GM11168 (cell line): ENCODE results near the gene MVB12B.

Experiments used
- in situ Hi-C: fragments of 300-500 bp; cut with MboI; formaldehyde crosslinking; loops from one replicate; pipeline ENCODE4 v1.12.0; 2022; ENCODE audit warnings: low sequenced_read_pairs; ENCODE audit not compliant: unreplicated experiment

MVB12B gene

GRCh38 chr9:126519660-126520420 lies 193.2 kb downstream of the MVB12B start:
- in situ Hi-C loops, result no loop called here

DNA sequence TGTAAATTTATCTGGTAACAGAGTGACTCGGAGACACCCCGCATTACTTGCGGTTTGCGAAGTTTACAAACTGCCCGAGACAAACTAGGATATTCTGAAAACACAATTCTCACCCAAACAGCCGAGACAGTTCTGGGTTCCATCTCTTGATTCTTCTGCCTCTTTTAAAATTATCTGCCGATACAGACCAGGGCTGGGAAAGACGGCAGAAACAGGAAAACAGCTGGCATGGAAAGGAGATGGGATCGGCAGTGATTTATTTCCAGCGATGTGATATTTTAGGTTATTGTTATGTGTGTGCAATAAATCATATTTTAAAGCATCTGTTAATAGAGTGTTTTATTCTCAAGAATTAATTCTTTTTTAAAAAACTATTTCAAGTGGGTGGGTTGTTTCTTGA lies 193.8 kb downstream of the MVB12B start:
- in situ Hi-C loops, result no loop called here

DNA sequence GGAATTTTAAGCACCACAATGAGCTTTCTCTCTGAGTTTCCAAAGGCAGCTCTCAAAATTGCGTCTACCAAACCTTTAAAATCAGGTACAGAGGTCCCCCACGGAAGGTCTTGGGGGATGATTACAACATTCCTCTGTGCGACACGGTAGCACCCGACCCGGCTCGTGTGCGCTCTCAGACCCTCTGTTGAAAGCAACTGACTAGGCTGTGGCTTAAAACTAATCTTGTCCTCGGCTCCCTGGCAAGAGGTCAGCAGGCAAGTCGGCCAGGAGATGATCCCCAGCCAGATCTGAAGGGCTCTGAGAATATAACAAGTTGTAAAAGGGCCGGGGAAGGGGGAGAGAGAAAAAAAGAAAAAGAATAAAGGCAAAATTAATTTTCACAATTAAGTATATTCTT lies 194.5 kb downstream of the MVB12B start:
- in situ Hi-C loops, result no loop called here

- in situ Hi-C loops, result no loop called here
Measured at GRCh38 chr9:126521551-126521950, 194.9 kb downstream of the MVB12B start.

DNA sequence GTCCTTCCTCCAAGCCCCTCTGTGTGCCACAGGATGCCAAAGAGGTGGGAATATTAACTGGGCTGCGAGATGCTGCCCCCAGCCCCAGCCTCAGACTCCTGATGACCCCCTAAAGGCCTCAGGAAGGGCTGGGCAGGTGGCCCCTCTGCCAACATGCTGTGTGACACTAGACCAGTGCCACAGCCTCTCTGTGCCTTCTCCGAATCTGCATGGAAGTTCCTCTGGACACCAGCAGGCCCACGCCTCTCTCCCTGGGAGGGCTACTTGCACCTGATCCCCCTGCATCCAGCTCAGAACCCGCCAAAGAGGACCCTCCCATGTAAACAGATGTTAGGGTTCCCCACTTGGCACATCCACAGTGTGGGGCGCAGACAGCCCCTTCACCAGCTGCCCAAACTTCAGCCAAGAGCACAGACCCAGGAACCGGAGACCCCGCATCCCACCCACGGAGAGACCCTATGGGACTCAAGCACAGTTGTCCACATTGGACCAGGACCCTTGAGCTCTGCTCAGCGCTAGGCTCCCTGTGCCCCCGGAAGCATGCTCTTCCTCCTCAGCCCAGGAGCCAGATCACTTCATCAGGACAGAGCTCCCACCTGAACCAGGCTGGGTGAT lies 195.5 kb downstream of the MVB12B start:
- in situ Hi-C loops, result no loop called here

DNA sequence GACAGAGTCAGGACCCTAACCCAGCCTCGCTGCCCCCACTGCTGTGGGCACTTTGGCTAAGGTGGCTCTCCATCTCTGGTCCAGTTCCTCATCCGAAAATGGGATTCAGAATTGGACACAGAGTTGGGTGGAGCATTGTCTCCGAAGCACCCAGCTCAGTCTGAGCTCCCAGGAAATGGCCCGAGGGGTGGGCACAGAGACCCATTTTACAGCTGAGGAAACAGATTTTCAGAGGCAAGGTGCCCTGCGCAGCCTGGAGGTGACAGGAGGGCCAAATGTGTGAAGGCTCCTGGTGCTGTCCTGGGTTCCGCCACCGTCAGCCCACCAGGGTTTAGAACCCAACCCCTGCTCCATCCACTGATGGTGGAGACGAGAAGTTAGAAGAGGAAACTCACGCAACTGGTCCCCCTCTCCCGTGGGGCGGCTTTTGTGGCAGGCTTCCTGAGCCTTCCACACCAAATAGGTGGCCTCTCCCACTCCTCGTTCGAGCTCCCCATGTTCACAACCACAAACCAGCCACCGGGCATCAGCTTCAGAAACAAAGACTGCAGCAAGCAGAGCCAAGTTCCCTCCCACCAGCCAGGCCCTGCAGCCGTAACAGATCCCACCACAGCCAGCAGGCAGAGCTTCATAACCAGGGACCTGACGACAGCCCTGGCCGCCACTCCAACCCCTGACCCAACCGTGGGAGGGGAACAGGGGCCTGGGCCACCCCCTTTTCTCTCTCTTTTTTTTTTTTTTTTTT lies 196.2 kb downstream of the MVB12B start:
- in situ Hi-C loops, result no loop called here

- in situ Hi-C loops, result no loop called here
Measured at GRCh38 chr9:126523611-126524111, 197.0 kb downstream of the MVB12B start.

DNA sequence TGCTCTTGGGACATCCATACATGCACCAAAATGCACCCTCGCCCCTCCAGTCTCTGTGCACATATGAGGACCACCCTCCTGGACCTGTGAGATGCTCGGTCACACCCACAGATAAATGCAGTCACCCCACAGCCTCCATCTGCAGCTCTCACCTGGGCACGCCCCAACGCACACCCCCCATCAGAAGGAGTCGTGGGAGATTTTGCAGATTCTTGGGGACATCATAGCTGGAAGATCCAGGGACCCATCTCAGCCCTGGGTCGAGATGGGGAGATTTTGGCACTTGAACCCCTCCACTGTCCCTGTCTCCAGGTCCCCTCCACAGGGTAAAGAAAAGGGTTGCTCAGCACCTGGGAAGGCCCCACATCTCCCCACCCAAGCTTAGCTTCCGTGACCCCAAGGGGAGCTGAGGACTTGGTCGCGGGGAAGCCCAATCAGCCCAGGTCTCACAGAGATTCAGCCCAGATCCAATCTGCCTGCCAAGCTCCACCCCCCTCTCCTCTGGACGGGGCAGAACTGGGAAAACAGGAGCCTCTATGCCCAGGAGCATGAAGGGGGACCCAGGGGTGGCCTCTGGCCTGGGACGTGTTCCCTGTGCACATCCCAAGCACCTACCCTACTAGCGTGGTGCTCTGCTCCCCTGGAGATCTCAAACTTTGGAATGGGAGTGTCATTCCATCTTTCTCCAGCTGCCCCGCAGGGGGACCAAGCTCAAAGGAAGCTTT lies 197.9 kb downstream of the MVB12B start:
- in situ Hi-C loops, result no loop called here

- in situ Hi-C loops, result no loop called here
Measured at GRCh38 chr9:126526218-126527108, 199.8 kb downstream of the MVB12B start.

DNA sequence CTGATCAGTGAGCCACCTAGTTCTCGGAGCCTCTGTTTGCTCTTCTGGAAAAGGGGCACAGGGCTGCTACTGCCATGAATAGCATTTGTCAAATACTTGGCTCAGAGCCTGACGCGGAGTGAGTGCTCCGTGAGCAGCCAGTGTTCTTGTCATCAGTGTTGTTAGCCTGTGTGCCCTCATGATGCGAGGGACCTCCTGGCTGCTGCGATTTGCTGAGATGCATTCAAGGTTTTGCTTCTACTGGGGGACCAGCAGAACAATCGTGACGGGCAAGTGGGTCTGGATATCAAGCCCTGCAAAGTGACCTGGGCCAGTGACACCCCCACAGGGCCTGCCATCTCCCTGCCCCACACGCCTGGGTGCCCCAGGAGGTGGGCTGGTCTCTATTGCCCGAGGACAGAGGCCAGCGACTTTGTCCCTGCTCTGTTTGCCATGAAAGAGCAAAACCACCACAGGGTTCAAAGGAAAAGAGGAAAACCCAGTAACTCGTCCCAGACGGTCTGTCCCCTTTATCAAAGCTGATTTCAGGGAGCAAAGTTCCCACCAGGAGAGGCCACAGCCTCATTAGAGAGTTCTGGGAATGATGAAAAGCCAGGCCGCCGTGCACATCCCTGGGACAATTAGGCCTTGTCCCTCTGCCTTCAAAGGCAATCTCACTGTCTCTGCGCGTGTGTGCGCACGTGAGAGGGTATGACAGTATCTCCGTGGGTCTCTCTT lies 200.6 kb downstream of the MVB12B start:
- in situ Hi-C loops, result no loop called here

DNA sequence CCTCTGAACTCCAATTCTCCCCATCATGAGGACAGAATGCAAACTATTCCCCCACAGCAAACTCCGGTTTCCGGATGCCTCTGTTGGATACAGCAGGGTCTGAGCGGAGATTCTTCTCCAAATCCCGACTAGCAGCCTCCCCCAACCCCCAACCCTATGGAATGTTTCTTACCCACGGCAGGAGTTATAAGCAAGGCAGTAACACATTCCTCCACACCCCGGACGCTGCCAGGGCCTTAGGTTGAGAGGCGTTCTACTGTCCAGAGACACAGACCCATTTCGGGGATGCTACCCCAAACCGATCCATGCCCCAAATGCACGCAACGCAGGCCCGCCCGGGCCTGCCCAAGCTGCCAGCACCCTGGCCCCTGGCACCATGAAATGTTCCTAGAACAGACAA lies 201.5 kb downstream of the MVB12B start:
- in situ Hi-C loops, result no loop called here

DNA sequence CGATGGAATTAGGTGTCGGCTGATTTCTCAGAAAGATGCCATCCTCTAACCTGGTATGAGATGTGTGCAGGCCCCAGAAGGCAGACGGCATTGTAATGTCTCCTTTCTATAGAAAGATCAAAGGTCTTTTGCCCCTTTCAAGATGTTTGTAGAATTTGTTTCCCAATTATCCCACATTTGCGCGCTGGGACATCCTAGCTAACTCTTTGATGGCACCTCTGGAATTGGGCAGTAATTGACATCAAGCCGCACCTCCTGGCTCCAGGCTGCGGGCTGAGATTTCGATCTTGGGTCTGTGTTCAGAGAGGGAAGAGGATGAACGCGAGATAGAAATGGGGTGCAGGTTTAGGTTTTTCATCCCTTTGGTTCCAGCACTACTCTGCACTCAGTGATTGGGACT lies 202.3 kb downstream of the MVB12B start:
- in situ Hi-C loops, result no loop called here

DNA sequence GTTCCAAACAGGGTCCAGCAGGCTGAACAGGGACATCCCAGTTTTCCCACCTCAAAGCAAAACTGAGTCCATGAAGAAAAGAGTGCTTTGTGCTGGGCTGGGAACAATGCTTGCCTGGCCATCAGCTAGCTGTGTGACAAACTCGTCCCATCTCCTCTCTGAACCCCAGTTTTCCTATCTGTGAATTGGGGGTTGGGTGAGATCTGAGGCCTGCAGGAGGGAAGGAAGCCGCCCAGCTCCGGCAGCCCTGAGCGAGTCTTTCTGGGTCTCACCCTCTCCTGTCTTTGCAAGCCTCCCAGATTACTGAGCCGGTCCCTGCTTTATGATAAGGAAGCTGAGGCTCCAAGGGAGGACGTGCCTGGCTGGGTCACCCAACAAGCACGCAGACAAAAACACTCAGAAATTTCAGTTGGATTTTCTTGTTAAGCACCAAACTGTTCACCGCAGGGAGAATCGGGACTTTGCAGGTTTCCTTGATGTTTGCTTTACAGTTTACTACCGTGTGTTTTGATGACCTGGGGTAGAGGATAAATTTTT lies 204.5 kb downstream of the MVB12B start:
- in situ Hi-C loops, result no loop called here

GRCh38 chr9:126531591-126531990 lies 205.0 kb downstream of the MVB12B start:
- in situ Hi-C loops, result no loop called here

DNA sequence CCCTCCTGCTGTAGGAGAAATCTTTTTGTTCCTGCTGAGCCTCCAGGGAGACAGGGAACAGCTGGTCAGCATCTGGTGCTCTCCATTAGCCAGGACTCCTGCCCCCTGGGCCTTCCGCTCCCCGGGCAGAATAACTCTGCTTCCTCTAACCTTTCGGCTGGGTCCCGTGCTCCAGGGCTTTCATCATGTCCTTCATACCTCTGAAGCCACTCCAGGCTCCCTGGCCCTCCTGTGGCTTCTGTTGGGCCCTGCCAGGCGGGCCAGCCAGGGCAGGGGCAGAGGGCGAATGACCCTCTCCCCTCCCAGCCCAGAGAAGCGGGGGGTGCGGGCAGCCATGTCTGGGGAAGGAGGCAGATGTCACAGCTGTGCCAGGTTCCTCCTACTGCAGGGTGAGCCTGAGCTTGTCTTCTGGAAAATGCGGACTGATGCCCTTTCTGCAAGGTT lies 205.4 kb downstream of the MVB12B start:
- in situ Hi-C loops, result no loop called here

DNA sequence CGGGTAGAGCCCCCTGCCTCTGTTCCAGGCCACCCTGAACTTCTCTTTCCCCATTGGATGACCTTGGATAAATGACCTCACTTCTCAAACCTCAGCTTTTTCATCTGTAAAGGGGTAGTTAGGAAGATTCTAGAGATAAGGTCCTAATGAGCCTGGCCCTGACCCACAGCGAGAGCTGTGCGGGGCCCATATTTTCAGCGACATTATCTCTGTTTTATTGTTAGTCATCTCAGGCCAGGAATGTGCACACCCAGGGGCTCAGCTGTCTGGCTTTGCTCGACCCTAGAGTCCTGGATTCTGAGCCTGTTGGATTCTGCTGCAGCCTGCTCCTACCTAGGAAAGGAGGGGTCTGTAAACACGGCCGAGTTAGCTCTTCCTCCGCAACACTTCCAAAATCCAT lies 205.9 kb downstream of the MVB12B start:
- in situ Hi-C loops, result no loop called here

GRCh38 chr9:126532951-126533925 lies 206.6 kb downstream of the MVB12B start:
- in situ Hi-C loops, result no loop called here
